ENCODE measurements around the gene LRPAP1. TPM values are rescaled to one million over a fixed set of nuclear protein-coding genes. Genes with fewer than 3 reads are reported as not detected.
"Not testable (repeated sequence)": the region's sequence is repeated elsewhere in the genome, so short reads cannot be mapped to it uniquely, and the experiment has no call there.

LRPAP1 gene
- total RNA-seq, 2 experiments from 2014 or later = 58.2 to 61.2 TPM

DNA sequence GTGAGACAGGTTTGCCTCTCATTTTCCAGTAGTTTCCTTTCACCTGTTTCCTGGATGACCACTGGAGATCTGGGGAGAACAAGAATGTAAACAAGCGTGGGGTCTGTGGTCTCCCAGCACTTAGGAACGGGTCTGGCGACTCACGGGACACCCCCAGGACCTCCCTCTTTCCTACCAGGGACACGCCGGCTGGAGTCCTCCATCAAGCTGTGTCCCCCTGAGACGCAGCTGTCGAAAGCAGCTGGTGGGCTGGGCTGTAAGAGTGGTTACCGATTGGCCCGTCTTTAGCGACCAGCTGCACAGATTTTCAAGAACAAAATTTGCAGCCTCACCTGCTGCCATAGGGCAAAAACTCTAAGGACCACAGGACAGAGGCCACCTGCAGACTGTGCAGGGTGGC lies 11.9 kb downstream of the LRPAP1 start:
- H3K27me3 Mint-ChIP-seq = no peaks in the 10 kb centered on the region
- no peak overlapping the region for H3K27ac Mint-ChIP-seq
- H3K4me1 Mint-ChIP-seq = no peaks in the 10 kb centered on the region
- no peak for DNase-seq
- no peaks in the 10 kb centered on the region for H3K9me3 Mint-ChIP-seq
- no peaks in the 10 kb centered on the region for H3K36me3 Mint-ChIP-seq
- no peak overlapping the region for H3K4me3 Mint-ChIP-seq

DNA sequence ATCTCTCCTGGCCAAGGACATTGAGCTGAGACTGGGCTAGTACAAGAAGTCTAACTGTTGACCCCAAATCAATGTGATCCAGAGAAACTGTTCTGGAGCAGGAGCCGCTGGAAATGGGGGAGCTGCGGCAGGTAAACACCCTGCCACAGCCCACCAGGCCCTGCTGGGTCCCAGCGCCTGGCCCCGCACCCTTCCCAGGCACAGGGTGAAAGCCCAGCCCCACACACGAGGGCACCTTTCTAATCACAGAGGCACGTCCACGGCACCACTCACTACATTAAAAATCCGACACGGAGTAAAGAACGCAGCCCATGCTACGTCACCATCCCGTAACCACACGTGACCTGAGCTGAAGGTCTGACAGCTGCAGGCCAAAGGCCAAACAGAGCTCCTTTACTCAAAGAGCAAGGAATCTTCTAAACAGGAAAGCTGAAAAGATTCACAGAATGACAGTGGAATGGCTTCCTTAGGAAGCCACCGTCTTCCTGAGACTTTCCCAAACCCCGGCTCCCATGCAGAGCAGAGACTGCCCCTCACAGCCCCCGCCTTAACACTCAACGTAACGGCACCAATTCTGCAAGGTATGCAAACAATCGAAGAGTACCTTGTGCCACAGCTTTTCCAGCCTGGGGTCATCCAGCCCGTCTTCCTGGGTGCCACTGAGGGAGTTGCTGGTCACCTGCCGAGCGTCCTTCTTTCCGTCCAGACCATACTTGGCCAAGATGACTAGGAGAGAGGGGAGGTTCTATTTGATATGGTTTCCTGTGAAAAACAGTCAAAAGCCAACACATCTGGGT lies 12.6 kb downstream of the LRPAP1 start:
- Mint-ChIP-seq H3K36me3 (no peaks in the 10 kb centered on the region), H3K27me3 (no peaks in the 10 kb centered on the region), H3K27ac (no peak overlapping the region), H3K9me3 (no peaks in the 10 kb centered on the region), H3K4me1 (no peaks in the 10 kb centered on the region), H3K4me3 (no peak overlapping the region)
- DNase-seq = no peak

DNA sequence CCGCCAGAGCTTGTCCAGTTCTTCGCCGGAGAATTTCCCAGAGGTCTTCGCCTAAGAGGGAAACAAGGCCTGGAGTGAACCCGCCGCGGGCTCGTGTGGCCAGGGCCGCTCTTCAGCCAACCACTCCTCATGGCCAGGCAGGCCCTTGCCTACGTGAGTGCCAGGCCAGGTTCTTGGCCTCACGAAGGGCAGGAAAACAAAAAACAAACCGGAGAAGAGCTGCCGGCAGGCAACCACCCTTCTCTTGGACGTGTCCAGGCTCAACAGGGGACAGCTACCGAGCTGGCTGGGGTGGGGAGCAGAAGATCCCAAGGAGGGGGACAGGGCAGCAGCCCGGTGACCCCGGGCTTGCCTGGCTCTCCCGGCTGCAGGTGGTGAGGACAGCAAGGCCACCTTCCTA lies 13.3 kb downstream of the LRPAP1 start:
- Mint-ChIP-seq H3K27ac (no peak overlapping the region), H3K36me3 (no peaks in the 10 kb centered on the region), H3K4me3 (no peak overlapping the region), H3K4me1 (no peaks in the 10 kb centered on the region), H3K27me3 (no peaks in the 10 kb centered on the region), H3K9me3 (no peaks in the 10 kb centered on the region)
- DNase-seq = no peak

DNA sequence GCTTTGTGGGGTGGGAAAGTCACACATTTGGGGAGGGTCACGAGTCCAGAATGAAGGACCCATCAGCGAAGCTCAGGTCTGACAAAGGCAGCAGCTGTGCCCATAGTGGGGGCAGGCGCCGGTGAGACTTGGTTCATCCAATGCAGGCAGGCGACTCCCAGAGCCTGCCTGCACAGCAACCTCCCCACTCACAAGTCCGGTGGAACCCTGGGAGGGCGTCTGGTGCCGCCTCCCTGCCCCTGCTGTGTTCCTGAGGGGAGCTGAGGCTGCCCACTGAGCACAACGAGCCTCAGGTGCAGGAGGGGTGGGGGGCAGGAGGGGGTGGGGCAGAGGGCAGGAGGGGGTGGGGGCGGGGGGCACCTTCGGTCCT lies 13.7 kb downstream of the LRPAP1 start:
- Mint-ChIP-seq H3K9me3 (no peaks in the 10 kb centered on the region), H3K36me3 (peaks cover 4% of the 10 kb centered on the region), H3K27ac (no peak overlapping the region), H3K4me3 (no peak overlapping the region), H3K27me3 (no peaks in the 10 kb centered on the region), H3K4me1 (no peaks in the 10 kb centered on the region)
- DNase-seq = no peak

DNA sequence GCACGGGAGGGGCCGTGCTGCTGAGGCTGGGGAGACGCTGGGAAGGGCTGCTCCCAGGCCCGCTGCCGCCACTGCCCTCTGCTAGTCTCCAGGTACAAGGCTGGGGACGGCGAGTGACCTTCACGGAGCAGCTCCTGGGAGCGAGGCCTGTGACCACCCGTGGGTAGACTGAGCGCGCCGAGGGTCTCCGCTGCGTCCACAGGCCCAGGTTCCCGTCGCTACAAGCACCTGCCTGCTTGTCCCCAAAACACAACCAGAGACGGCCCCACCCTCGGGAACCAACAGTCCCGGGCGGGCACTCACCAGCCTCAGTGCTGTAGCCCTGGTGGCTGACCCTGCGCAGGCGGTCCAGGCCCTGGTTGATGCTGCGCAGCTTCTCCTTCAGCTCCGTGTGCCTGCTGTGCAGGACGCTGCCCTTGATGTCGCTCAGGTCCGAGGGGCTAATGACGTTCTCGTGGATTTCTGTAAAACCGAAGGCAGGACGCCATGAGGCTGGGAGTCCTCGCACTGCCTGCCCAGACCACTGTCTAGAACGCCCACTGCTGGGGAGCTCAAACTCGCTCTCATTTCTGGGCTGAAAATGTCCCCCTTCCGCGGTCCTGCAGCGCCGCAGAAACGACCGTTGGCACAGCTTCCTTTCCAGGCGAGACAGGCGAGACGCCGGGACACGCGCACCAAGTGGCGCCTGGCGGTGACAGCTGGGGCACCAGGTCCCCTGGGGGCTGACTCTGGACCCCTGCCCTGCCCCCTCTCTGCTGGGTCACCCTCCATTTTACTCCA lies 14.3 kb downstream of the LRPAP1 start:
- DNase-seq = no peak
- no peak overlapping the region for H3K27ac Mint-ChIP-seq
- H3K4me3 Mint-ChIP-seq = no peak overlapping the region
- H3K27me3 Mint-ChIP-seq = no peaks in the 10 kb centered on the region
- H3K9me3 Mint-ChIP-seq = no peaks in the 10 kb centered on the region
- peaks cover 9% of the 10 kb centered on the region for H3K36me3 Mint-ChIP-seq
- no peaks in the 10 kb centered on the region for H3K4me1 Mint-ChIP-seq

DNA sequence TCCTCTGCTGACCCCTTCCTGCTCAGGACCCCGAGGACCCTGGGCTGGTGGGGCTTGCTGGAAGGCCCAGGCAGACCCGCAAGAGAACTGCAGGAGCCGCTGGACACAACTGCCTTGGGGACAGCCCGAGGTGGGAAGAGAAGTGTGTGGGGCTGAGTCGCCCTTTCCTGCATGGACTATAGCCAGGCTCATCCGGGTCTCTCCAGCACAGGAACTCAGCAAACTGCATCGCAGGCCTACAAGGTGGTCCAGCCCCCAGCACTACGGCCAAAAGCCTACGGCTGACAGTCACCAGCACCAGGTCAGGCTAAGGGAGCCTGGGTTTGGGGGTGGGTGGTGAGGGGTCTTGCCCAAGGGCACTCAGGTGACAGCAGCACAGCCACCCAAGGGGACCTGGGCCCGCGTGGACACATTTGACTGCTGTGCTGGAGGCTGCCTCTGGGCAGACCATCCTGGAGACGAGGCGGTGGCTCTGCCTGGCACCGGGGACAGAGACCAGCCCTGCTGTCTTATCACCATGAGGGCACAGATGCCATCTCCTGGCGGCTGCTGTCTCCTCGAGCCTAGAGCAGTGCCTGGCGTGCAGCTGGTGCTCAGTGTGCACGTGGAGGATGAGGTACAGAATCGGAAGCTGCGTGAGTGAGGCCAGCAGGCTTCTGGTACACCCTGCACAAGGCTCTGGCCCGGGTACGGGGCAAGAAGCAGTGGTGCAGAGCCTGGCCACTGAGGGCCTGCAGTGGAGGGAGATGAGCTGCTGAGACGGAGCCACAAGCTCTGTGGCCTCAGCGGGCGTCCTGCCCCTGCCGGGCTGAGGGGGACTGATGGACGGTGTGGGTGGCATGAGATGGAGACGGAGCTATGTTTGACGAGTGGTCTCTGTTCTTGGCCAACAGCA lies 15.1 kb downstream of the LRPAP1 start:
- Mint-ChIP-seq H3K4me1 (no peaks in the 10 kb centered on the region), H3K36me3 (peaks cover 16% of the 10 kb centered on the region), H3K4me3 (no peak overlapping the region), H3K27ac (no peak overlapping the region), H3K9me3 (no peaks in the 10 kb centered on the region), H3K27me3 (no peaks in the 10 kb centered on the region)
- no peak for DNase-seq

DNA sequence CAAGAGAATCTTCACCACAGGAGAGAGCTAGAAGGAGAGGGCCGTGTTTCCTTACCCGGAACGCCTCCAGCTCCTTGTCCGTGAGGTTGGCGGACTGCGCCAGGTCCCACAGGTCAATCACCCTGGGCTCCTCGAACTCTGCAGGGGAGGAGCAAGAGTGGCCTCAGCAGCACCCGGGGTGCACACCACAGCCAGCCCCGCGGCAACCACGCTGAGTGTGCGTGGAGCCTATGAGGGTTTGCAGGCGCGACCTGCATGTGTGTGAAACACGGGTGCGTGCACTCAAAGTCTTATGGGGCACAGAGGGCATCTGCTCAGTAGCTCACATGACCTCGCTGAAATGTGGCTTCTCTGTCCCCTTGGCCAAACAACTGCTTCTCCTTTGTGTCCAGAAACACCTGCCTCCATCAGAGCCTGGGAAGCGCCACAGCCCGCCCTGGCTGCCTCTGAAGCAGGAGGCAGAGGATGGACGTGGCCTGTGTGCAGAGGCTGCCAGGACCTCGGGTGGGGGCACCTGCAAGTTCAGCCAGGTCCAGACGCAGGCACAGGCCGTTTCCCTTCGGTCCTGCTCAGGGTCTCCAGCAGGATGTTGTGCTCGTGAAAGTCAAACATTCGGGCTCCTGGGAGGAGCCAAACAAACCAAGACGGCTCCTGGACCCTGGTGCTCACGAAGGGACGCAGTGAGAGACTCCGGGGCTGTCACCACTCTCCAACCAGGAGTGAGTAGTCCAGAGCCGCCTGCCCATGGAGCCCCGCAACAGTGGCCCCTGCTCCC lies 16.0 kb downstream of the LRPAP1 start:
- Mint-ChIP-seq H3K4me1 (no peaks in the 10 kb centered on the region), H3K36me3 (peaks cover 22% of the 10 kb centered on the region), H3K27me3 (no peaks in the 10 kb centered on the region), H3K9me3 (no peaks in the 10 kb centered on the region), H3K4me3 (no peak overlapping the region), H3K27ac (no peak overlapping the region)
- DNase-seq = no peak

DNA sequence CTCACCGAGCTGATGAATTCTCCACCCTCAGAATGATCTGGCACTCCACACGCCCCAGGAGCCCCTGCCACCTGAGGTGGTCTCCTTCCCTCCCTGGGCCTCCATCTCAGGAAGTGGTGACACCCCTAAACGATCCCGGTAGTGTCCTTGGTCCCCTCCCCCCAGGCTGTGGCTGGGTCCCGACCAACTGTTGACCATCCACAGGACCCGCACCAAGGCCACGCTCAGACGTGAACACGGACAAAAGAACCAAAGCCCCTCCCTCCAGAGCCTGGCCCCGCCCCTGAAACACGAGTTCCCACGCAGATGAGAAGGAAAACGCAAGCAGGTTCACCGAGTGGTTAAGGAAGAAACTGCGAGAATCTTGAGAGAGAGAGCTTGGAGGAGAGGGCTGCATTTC lies 16.6 kb downstream of the LRPAP1 start:
- no peak overlapping the region for H3K27ac Mint-ChIP-seq
- H3K27me3 Mint-ChIP-seq = no peaks in the 10 kb centered on the region
- H3K4me3 Mint-ChIP-seq = no peak overlapping the region
- H3K4me1 Mint-ChIP-seq = no peaks in the 10 kb centered on the region
- H3K36me3 Mint-ChIP-seq = peaks cover 28% of the 10 kb centered on the region
- DNase-seq = no peak
- H3K9me3 Mint-ChIP-seq = no peaks in the 10 kb centered on the region

DNA sequence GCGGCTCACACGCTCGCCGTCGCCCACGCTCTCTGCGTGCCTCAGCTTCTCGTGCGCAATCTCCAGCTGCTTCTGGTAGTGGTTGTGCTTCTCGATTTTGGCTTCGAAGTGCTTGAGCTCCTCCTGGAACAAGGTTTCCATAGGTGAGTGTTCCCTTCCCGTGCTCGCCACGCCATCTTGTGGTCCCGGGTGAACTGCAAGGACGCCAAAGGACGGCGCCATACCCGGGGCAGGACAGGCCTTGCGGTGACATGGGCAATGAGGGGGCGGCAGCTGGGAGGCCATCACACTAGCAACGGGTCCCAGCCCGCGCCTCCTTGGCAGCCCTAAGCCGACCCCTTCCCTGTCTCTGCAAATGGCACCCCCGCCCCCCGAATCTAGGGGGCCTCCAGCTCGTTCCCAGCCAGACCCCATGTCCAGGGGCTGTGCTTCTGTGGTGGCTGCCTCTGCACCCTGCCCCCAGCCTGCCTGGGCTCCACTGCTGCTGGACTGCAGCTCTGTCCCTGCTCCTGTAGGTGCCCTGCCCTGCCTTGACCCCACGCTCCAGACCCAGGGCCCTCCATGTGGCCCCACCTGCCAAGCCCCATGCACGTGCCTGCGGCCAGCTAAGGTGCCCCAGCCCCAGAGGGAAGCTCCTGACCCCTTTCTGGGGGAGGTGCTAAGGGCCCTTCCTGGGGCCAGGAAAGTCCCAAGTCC lies 17.3 kb downstream of the LRPAP1 start:
- H3K27me3 Mint-ChIP-seq = no peaks in the 10 kb centered on the region
- H3K27ac Mint-ChIP-seq = no peak overlapping the region
- peaks cover 32% of the 10 kb centered on the region for H3K36me3 Mint-ChIP-seq
- no peaks in the 10 kb centered on the region for H3K9me3 Mint-ChIP-seq
- H3K4me1 Mint-ChIP-seq = no peaks in the 10 kb centered on the region
- H3K4me3 Mint-ChIP-seq = no peak overlapping the region
- no peak for DNase-seq

DNA sequence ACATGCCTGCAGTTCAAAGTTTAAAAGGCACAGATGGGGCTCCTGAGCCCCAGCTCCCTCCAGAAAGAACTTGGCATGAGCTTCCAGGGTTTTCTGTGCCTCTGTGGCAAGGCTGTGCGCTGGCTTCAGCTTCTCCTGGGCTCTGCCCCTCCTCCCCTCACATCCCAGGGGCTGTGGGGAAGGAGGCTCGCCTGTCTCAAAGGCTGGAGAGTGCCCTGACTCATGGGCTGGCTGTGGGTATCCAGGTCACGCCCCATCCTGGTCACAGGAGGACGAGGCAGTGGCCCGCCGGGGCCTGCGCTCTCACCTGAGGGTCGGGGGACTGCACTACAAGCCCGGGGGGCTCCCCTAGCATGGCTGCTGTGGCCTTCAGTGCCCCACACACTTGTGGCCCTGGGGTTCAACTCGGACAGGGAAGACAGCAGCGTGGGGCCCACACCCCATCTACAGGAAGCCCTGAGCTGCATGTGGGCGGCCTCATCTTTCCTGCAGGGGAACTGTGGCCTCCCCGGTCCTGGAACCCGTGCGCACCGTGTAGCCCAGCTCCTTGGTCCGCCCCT lies 17.9 kb downstream of the LRPAP1 start:
- Mint-ChIP-seq H3K27ac (no peak overlapping the region), H3K4me3 (no peak overlapping the region), H3K9me3 (no peaks in the 10 kb centered on the region), H3K36me3 (peaks cover 35% of the 10 kb centered on the region), H3K27me3 (no peaks in the 10 kb centered on the region), H3K4me1 (no peaks in the 10 kb centered on the region)
- no peak for DNase-seq

DNA sequence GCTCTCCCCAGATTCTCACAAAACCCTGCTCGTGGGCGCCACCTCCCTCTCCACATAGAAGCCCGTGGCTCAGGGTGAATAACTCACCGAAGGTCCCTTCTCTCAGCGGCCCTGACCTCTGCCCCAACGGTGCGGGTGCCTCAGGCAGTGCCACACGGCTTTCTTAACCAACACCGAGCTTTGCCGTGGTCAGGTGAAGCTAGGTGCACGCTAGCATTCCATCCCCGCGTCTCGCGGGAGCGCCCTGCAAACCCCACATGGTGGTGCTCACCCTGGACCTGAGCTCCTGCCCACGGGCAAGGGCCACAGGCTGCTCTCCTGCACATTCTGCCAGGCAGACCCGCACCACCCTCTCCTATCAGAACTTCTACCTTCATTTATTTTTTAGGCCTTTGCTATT lies 18.4 kb downstream of the LRPAP1 start:
- DNase-seq = no peak
- H3K27me3 Mint-ChIP-seq = no peaks in the 10 kb centered on the region
- H3K27ac Mint-ChIP-seq = no peak overlapping the region
- H3K4me1 Mint-ChIP-seq = no peaks in the 10 kb centered on the region
- H3K4me3 Mint-ChIP-seq = no peak overlapping the region
- H3K36me3 Mint-ChIP-seq = peaks cover 36% of the 10 kb centered on the region
- H3K9me3 Mint-ChIP-seq = no peaks in the 10 kb centered on the region

DNA sequence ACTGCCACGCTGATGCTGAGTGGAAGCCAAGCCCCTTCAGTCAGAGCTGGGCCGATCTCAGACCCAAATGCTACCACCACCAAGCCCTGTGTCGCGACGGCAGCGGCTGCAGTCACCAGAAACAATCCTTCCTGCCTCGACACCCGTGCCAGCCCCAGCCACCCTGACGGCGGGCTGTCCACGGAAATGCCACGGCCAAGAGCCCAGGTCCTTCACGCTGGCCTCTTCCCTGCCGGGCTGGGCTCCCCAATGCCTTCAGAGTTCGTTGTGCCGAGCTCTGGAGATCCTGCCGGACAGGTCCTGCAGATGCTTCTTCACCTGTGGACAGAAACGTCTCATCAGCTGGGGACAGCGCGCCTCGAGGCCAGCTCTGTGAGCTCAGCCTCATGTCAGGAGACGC lies 19.5 kb downstream of the LRPAP1 start:
- peaks cover 43% of the 10 kb centered on the region for H3K36me3 Mint-ChIP-seq
- H3K9me3 Mint-ChIP-seq = no peaks in the 10 kb centered on the region
- H3K4me3 Mint-ChIP-seq = no peak overlapping the region
- no peaks in the 10 kb centered on the region for H3K4me1 Mint-ChIP-seq
- H3K27me3 Mint-ChIP-seq = no peaks in the 10 kb centered on the region
- H3K27ac Mint-ChIP-seq = no peak overlapping the region
- no peak for DNase-seq

DNA sequence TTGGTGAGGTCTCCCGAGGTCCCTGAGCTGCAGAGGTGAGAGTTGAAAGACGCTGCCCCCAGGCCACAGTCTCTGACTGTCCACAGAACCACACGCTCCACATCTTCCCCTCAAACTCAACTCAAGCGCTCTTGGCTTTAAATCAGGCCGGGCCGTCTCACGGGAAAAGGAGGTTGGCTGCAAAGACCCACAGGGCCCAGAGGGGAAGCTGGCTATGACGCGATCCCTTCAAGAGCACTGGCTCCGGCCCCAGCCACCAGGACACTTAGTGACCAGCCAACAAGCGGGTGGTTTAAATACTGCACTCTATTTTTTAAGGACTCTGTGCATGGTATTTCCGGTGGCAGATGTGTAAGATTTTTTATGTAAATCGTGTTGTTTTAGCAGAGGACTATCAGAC lies 19.9 kb downstream of the LRPAP1 start:
- Mint-ChIP-seq H3K4me3 (no peak overlapping the region), H3K4me1 (no peaks in the 10 kb centered on the region), H3K27ac (no peak overlapping the region), H3K9me3 (no peaks in the 10 kb centered on the region), H3K36me3 (peaks cover 45% of the 10 kb centered on the region), H3K27me3 (no peaks in the 10 kb centered on the region)
- no peak for DNase-seq

DNA sequence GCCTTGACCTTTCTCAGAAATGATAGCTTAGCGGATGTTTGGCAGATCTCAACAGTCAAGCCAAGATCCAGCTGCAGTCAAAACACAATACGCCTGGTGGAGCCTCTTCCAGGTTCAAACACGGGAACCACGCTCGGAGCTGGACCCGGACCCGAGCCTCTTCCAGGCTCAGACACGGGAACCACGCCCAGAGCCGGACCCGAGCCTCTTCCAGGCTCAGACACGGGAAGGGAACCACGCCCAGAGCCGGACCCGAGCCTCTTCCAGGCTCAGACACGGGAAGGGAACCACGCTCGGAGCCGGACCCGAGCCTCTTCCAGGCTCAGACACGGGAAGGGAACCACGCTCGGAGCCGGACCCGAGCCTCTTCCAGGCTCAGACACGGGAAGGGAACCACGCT lies 20.6 kb downstream of the LRPAP1 start:
- peaks cover 46% of the 10 kb centered on the region for H3K36me3 Mint-ChIP-seq
- not testable (repeated sequence) for H3K4me3 Mint-ChIP-seq, H3K9me3 Mint-ChIP-seq

More for the DNA sequence above, 20.6 kb downstream of the LRPAP1 start:
- H3K27me3 Mint-ChIP-seq, H3K4me1 Mint-ChIP-seq, H3K27ac Mint-ChIP-seq, DNase-seq: not testable (repeated sequence)
